ENCODE results near the gene DEDD2.

Gene DEDD2

GRCh38 chr19:42170715-42171114 lies 46.8 kb downstream of the DEDD2 start:
- Histone ChIP-seq H3K27ac (ENCODE audit: low read depth, low read length) (no peak overlapping the region), H3K4me3 (ENCODE audit: low read depth in 1 of 2, low read length in 2 of 2) (no peak overlapping the region), H3K4me1 (ENCODE audit: insufficient read depth, low read length) (peaks cover 2% of the 10 kb centered on the region), H3K9me3 (ENCODE audit: low read length) (no peaks in the 10 kb centered on the region), H3K36me3 (ENCODE audit: insufficient read depth, low read length) (no peaks in the 10 kb centered on the region), H3K9ac (ENCODE audit: low read length) (no peak overlapping the region), H3K27me3 (ENCODE audit: control insufficient read depth in 1 of 2, insufficient read depth in 2 of 2, low read length in 2 of 2) (peaks cover 8 to 32% of the 10 kb centered on the region in 2 donors)

GRCh38 chr19:42169486-42170413 lies 47.7 kb downstream of the DEDD2 start:
- no peak overlapping the region for H3K4me3 ChIP-seq (ENCODE audit: low read depth in 1 of 2, low read length in 2 of 2)
- no peaks in the 10 kb centered on the region for H3K36me3 ChIP-seq (ENCODE audit: insufficient read depth, low read length)
- peaks cover 0 to 22% of the 10 kb centered on the region in 2 donors for H3K27me3 ChIP-seq (ENCODE audit: control insufficient read depth in 1 of 2, insufficient read depth in 2 of 2, low read length in 2 of 2)
- H3K27ac ChIP-seq (ENCODE audit: low read depth, low read length), result no peak overlapping the region
- no peaks in the 10 kb centered on the region for H3K9me3 ChIP-seq (ENCODE audit: low read length)
- H3K9ac ChIP-seq (ENCODE audit: low read length), result no peak overlapping the region
- H3K4me1 ChIP-seq (ENCODE audit: insufficient read depth, low read length), result no peaks in the 10 kb centered on the region

GRCh38 chr19:42168206-42168605 lies 49.3 kb downstream of the DEDD2 start:
- Histone ChIP-seq H3K36me3 (ENCODE audit: insufficient read depth, low read length) (no peaks in the 10 kb centered on the region), H3K27ac (ENCODE audit: low read depth, low read length) (no peak overlapping the region), H3K9ac (ENCODE audit: low read length) (no peak overlapping the region)

DNA sequence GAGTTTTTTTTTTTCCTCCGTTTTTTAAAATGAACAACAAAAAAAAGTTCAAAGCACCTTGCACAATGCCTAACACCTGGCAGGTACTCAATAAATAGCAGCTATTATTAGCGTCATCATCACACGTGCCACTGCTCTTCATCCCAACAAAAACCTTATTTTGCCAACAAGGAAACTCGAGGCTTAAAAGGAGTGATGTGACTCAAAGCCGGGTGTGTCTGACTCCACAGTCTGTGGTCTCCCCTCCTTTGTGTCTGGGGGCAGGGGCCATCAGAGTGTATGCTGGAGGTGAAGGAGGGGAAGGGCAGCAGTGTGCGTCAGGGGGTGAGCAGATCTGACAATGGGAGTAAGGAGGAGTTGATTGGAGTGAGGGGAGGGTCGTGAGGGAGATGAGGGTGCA lies 51.2 kb downstream of the DEDD2 start:
- Histone ChIP-seq H3K9me3 (ENCODE audit: low read length) (no peaks in the 10 kb centered on the region), H3K27ac (ENCODE audit: low read depth, low read length) (no peak overlapping the region), H3K9ac (ENCODE audit: low read length) (no peak overlapping the region), H3K27me3 (ENCODE audit: control insufficient read depth in 1 of 2, insufficient read depth in 2 of 2, low read length in 2 of 2) (peaks cover 0 to 4% of the 10 kb centered on the region in 2 donors), H3K4me1 (ENCODE audit: insufficient read depth, low read length) (no peaks in the 10 kb centered on the region), H3K4me3 (ENCODE audit: low read depth in 1 of 2, low read length in 2 of 2) (no peak overlapping the region), H3K36me3 (ENCODE audit: insufficient read depth, low read length) (no peaks in the 10 kb centered on the region)

More at GRCh38 chr19:42168206-42168605, 49.3 kb downstream of the DEDD2 start:
- Histone ChIP-seq H3K4me1 (ENCODE audit: insufficient read depth, low read length) (no peaks in the 10 kb centered on the region), H3K27me3 (ENCODE audit: control insufficient read depth in 1 of 2, insufficient read depth in 2 of 2, low read length in 2 of 2) (peaks cover 0 to 9% of the 10 kb centered on the region in 2 donors), H3K4me3 (ENCODE audit: low read depth in 1 of 2, low read length in 2 of 2) (no peak overlapping the region), H3K9me3 (ENCODE audit: low read length) (no peaks in the 10 kb centered on the region)

GRCh38 chr19:42165146-42165545 lies 52.3 kb downstream of the DEDD2 start:
- H3K9me3 ChIP-seq (ENCODE audit: low read length), result no peaks in the 10 kb centered on the region
- H3K9ac ChIP-seq (ENCODE audit: low read length), result no peak overlapping the region
- H3K4me3 ChIP-seq (ENCODE audit: low read depth in 1 of 2, low read length in 2 of 2), result no peak overlapping the region
- H3K4me1 ChIP-seq (ENCODE audit: insufficient read depth, low read length), result no peaks in the 10 kb centered on the region
- no peak overlapping the region for H3K27ac ChIP-seq (ENCODE audit: low read depth, low read length)
- H3K36me3 ChIP-seq (ENCODE audit: insufficient read depth, low read length), result no peaks in the 10 kb centered on the region
- peaks cover 0 to 4% of the 10 kb centered on the region in 2 donors for H3K27me3 ChIP-seq (ENCODE audit: control insufficient read depth in 1 of 2, insufficient read depth in 2 of 2, low read length in 2 of 2)

GRCh38 chr19:42161616-42162263 lies 55.7 kb downstream of the DEDD2 start:
- Histone ChIP-seq H3K36me3 (ENCODE audit: insufficient read depth, low read length) (no peaks in the 10 kb centered on the region), H3K27me3 (ENCODE audit: control insufficient read depth in 1 of 2, insufficient read depth in 2 of 2, low read length in 2 of 2) (no peaks in the 10 kb centered on the region), H3K4me3 (ENCODE audit: low read depth in 1 of 2, low read length in 2 of 2) (no peak overlapping the region), H3K9ac (ENCODE audit: low read length) (no peak overlapping the region), H3K27ac (ENCODE audit: low read depth, low read length) (no peak overlapping the region), H3K4me1 (ENCODE audit: insufficient read depth, low read length) (no peaks in the 10 kb centered on the region), H3K9me3 (ENCODE audit: low read length) (no peaks in the 10 kb centered on the region)

DNA sequence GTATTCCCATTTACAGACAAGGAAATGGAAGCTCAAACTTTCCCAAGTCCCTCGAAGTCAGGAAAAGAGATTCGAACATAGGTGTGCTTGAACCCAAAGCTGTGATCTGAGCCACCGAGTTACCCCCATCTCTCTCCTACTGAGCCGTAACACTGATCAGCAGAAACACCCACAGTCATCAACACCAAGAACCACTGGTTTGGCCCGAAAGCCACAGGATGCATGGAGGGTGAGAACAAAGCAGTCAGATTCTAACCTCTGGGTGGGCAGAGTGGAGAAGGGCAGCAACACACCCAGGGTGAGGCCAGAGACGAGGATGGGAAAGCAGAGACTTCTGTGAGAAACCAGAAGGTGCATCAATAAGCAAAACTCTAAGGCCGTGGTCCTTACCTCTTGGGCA lies 57.5 kb downstream of the DEDD2 start:
- Histone ChIP-seq H3K36me3 (ENCODE audit: insufficient read depth, low read length) (no peaks in the 10 kb centered on the region), H3K9me3 (ENCODE audit: low read length) (no peaks in the 10 kb centered on the region), H3K27me3 (ENCODE audit: control insufficient read depth in 1 of 2, insufficient read depth in 2 of 2, low read length in 2 of 2) (peaks cover 0 to 8% of the 10 kb centered on the region in 2 donors), H3K4me3 (ENCODE audit: low read depth in 1 of 2, low read length in 2 of 2) (no peak overlapping the region), H3K9ac (ENCODE audit: low read length) (no peak overlapping the region), H3K27ac (ENCODE audit: low read depth, low read length) (no peak overlapping the region), H3K4me1 (ENCODE audit: insufficient read depth, low read length) (no peaks in the 10 kb centered on the region)

GRCh38 chr19:42158926-42159325 lies 58.6 kb downstream of the DEDD2 start:
- H3K27me3 ChIP-seq (ENCODE audit: control insufficient read depth in 1 of 2, insufficient read depth in 2 of 2, low read length in 2 of 2), result peaks cover 0 to 8% of the 10 kb centered on the region in 2 donors
- H3K9me3 ChIP-seq (ENCODE audit: low read length), result no peaks in the 10 kb centered on the region
- no peaks in the 10 kb centered on the region for H3K36me3 ChIP-seq (ENCODE audit: insufficient read depth, low read length)
- H3K4me3 ChIP-seq (ENCODE audit: low read depth in 1 of 2, low read length in 2 of 2), result no peak overlapping the region
- no peaks in the 10 kb centered on the region for H3K4me1 ChIP-seq (ENCODE audit: insufficient read depth, low read length)
- no peak overlapping the region for H3K27ac ChIP-seq (ENCODE audit: low read depth, low read length)
- H3K9ac ChIP-seq (ENCODE audit: low read length), result no peak overlapping the region

- Histone ChIP-seq H3K27me3 (ENCODE audit: control insufficient read depth in 1 of 2, insufficient read depth in 2 of 2, low read length in 2 of 2) (peaks cover 0 to 25% of the 10 kb centered on the region in 2 donors), H3K27ac (ENCODE audit: low read depth, low read length) (no peak overlapping the region), H3K4me1 (ENCODE audit: insufficient read depth, low read length) (no peaks in the 10 kb centered on the region)
These were observed 60.9 kb downstream of the DEDD2 start for GRCh38 chr19:42156571-42156970.

GRCh38 chr19:42155796-42156195 lies 61.7 kb downstream of the DEDD2 start:
- H3K36me3 ChIP-seq (ENCODE audit: insufficient read depth, low read length), result no peaks in the 10 kb centered on the region
- H3K9ac ChIP-seq (ENCODE audit: low read length), result no peak overlapping the region
- no peaks in the 10 kb centered on the region for H3K4me1 ChIP-seq (ENCODE audit: insufficient read depth, low read length)
- no peaks in the 10 kb centered on the region for H3K9me3 ChIP-seq (ENCODE audit: low read length)
- peaks cover 0 to 33% of the 10 kb centered on the region in 2 donors for H3K27me3 ChIP-seq (ENCODE audit: control insufficient read depth in 1 of 2, insufficient read depth in 2 of 2, low read length in 2 of 2)
- no peak overlapping the region for H3K4me3 ChIP-seq (ENCODE audit: low read depth in 1 of 2, low read length in 2 of 2)
- H3K27ac ChIP-seq (ENCODE audit: low read depth, low read length), result no peak overlapping the region

More at GRCh38 chr19:42156571-42156970, 60.9 kb downstream of the DEDD2 start:
- H3K4me3 ChIP-seq (ENCODE audit: low read depth in 1 of 2, low read length in 2 of 2), result no peak overlapping the region
- H3K9ac ChIP-seq (ENCODE audit: low read length), result no peak overlapping the region
- no peaks in the 10 kb centered on the region for H3K9me3 ChIP-seq (ENCODE audit: low read length)
- H3K36me3 ChIP-seq (ENCODE audit: insufficient read depth, low read length), result no peaks in the 10 kb centered on the region

DNA sequence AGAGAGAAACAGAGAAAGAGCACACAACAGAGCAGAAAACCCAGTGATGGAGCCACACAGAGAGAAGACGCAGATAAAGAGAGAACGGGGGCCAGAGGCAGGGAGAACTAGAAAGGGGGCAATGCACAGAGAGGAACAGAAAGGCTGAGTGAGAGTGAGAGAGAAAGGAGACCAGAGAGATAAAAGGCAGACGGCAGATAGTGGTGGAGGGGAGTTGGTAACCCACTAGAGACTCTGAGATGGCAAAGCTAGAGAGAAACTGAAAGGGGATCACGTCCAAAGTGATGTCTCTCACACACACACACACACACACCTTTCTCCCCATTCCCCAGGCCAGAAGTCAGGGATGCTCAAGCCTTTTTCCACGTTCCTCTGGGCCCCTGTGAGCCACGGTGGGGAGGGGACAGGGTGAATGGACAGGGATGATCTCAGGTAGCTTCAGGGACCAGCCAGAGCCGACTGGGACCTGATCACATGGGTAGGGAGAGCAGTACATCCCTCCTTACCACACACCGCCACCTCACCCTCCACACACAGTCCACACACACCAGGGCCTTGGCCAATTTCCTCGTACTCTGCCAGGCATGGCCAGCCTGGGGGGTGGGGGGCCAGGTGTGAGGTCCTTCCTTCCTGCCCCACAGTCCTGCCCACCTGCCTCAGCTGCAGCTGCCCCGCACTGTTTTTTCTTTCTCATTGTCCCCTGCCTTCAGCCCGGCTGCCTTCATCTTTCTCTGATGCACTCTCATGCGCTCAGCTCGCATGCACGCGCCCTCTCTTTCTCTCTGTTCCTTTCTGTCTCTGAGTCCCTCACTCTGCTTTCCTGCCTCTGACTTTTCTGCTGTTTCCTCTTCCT lies 62.8 kb downstream of the DEDD2 start:
- Histone ChIP-seq H3K4me1 (ENCODE audit: insufficient read depth, low read length) (no peaks in the 10 kb centered on the region), H3K27me3 (ENCODE audit: control insufficient read depth in 1 of 2, insufficient read depth in 2 of 2, low read length in 2 of 2) (peaks cover 0 to 37% of the 10 kb centered on the region in 2 donors), H3K9ac (ENCODE audit: low read length) (no peak overlapping the region), H3K27ac (ENCODE audit: low read depth, low read length) (no peak overlapping the region), H3K9me3 (ENCODE audit: low read length) (no peaks in the 10 kb centered on the region), H3K36me3 (ENCODE audit: insufficient read depth, low read length) (no peaks in the 10 kb centered on the region), H3K4me3 (ENCODE audit: low read depth in 1 of 2, low read length in 2 of 2) (no peak overlapping the region)
